Measurements from ENCODE around the gene DOCK7. TPM values are rescaled to one million over a fixed set of nuclear protein-coding genes. Genes with fewer than 3 reads are reported as not detected.

DOCK7 gene
- total and polyA plus RNA-seq, 2 of the 13 experiments (the other 11 are each of a cell fraction or from before 2014, with no cell fraction given): 45.7 to 67.2 TPM

DNA sequence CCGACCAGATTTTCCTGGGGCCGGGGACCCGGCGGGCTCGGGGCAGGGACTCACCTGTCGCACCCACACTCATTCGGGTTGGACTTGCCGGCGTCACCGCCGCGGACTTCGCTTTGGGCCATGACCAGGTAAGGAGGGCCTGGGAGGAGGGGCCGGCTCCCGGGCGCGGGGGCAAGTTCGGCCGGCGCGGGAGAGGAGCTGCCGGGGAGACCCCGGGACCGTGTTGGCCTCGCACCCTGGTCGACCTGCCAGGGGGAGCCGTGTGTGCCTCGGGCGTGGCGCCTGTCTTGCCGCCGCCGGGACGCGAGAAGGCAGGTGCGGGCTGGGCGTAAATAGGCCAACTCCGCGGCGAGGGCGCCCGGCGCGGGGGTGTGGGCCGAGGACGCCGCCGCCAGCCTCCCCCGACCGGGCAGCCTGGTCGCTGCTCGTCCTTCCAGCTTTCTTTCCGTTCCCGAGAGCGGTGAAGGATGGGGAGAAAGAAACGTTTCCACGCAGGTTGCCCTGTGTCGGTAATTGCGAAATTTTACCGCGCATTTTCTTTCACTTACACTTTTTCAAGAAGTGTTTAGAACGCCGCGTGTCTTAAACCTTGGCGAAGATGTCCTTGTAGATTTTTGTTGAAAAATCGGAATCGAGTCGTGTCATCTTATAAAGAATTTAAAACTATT lies 250.8 kb downstream of the DOCK7 start (continued):
- TF ChIP-seq, protein P1, sequence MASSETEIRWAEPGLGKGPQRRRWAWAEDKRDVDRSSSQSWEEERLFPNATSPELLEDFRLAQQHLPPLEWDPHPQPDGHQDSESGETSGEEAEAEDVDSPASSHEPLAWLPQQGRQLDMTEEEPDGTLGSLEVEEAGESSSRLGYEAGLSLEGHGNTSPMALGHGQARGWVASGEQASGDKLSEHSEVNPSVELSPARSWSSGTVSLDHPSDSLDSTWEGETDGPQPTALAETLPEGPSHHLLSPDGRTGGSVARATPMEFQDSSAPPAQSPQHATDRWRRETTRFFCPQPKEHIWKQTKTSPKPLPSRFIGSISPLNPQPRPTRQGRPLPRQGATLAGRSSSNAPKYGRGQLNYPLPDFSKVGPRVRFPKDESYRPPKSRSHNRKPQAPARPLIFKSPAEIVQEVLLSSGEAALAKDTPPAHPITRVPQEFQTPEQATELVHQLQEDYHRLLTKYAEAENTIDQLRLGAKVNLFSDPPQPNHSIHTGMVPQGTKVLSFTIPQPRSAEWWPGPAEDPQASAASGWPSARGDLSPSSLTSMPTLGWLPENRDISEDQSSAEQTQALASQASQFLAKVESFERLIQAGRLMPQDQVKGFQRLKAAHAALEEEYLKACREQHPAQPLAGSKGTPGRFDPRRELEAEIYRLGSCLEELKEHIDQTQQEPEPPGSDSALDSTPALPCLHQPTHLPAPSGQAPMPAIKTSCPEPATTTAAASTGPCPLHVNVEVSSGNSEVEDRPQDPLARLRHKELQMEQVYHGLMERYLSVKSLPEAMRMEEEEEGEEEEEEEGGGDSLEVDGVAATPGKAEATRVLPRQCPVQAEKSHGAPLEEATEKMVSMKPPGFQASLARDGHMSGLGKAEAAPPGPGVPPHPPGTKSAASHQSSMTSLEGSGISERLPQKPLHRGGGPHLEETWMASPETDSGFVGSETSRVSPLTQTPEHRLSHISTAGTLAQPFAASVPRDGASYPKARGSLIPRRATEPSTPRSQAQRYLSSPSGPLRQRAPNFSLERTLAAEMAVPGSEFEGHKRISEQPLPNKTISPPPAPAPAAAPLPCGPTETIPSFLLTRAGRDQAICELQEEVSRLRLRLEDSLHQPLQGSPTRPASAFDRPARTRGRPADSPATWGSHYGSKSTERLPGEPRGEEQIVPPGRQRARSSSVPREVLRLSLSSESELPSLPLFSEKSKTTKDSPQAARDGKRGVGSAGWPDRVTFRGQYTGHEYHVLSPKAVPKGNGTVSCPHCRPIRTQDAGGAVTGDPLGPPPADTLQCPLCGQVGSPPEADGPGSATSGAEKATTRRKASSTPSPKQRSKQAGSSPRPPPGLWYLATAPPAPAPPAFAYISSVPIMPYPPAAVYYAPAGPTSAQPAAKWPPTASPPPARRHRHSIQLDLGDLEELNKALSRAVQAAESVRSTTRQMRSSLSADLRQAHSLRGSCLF (CRISPR knock-in tag; IDR thresholded peaks at IDR 0.05; ENCODE audit: borderline replicate concordance): no peak
- TF ChIP-seq HNRNPL (IDR thresholded peaks at IDR 0.05; ENCODE audit: low read depth, low read length) (no peak), KDM3A (CRISPR knock-in tag; IDR thresholded peaks at IDR 0.05; ENCODE audit: low read depth) (no peak), ZNF782 (CRISPR knock-in tag; IDR thresholded peaks at IDR 0.05; ENCODE audit: borderline replicate concordance) (no peak), PRMT3 (CRISPR knock-in tag; IDR thresholded peaks at IDR 0.05; ENCODE audit: borderline replicate concordance, low read depth) (0 out of 2 replicates have a peak, but pooled peaks have one; percentile 10), CAMTA2 (CRISPR knock-in tag; IDR thresholded peaks at IDR 0.05; ENCODE audit: borderline replicate concordance) (no peak), AGO2 (optimal IDR thresholded peaks at IDR 0.05; ENCODE audit: low read depth, low read length) (peak; percentile 93)
- TF ChIP-seq, protein P2, sequence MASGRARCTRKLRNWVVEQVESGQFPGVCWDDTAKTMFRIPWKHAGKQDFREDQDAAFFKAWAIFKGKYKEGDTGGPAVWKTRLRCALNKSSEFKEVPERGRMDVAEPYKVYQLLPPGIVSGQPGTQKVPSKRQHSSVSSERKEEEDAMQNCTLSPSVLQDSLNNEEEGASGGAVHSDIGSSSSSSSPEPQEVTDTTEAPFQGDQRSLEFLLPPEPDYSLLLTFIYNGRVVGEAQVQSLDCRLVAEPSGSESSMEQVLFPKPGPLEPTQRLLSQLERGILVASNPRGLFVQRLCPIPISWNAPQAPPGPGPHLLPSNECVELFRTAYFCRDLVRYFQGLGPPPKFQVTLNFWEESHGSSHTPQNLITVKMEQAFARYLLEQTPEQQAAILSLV (CRISPR knock-in tag; IDR thresholded peaks at IDR 0.05; ENCODE audit: borderline replicate concordance): no peak
- TF ChIP-seq, protein P3, sequence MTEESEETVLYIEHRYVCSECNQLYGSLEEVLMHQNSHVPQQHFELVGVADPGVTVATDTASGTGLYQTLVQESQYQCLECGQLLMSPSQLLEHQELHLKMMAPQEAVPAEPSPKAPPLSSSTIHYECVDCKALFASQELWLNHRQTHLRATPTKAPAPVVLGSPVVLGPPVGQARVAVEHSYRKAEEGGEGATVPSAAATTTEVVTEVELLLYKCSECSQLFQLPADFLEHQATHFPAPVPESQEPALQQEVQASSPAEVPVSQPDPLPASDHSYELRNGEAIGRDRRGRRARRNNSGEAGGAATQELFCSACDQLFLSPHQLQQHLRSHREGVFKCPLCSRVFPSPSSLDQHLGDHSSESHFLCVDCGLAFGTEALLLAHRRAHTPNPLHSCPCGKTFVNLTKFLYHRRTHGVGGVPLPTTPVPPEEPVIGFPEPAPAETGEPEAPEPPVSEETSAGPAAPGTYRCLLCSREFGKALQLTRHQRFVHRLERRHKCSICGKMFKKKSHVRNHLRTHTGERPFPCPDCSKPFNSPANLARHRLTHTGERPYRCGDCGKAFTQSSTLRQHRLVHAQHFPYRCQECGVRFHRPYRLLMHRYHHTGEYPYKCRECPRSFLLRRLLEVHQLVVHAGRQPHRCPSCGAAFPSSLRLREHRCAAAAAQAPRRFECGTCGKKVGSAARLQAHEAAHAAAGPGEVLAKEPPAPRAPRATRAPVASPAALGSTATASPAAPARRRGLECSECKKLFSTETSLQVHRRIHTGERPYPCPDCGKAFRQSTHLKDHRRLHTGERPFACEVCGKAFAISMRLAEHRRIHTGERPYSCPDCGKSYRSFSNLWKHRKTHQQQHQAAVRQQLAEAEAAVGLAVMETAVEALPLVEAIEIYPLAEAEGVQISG (CRISPR knock-in tag; IDR thresholded peaks at IDR 0.05): no peak
- TF ChIP-seq, protein P4, sequence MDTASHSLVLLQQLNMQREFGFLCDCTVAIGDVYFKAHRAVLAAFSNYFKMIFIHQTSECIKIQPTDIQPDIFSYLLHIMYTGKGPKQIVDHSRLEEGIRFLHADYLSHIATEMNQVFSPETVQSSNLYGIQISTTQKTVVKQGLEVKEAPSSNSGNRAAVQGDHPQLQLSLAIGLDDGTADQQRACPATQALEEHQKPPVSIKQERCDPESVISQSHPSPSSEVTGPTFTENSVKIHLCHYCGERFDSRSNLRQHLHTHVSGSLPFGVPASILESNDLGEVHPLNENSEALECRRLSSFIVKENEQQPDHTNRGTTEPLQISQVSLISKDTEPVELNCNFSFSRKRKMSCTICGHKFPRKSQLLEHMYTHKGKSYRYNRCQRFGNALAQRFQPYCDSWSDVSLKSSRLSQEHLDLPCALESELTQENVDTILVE (CRISPR knock-in tag; IDR thresholded peaks at IDR 0.05): no peak
- TF ChIP-seq, protein P5, sequence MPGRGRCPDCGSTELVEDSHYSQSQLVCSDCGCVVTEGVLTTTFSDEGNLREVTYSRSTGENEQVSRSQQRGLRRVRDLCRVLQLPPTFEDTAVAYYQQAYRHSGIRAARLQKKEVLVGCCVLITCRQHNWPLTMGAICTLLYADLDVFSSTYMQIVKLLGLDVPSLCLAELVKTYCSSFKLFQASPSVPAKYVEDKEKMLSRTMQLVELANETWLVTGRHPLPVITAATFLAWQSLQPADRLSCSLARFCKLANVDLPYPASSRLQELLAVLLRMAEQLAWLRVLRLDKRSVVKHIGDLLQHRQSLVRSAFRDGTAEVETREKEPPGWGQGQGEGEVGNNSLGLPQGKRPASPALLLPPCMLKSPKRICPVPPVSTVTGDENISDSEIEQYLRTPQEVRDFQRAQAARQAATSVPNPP (CRISPR knock-in tag; IDR thresholded peaks at IDR 0.05): no peak
- TF ChIP-seq, protein P6, sequence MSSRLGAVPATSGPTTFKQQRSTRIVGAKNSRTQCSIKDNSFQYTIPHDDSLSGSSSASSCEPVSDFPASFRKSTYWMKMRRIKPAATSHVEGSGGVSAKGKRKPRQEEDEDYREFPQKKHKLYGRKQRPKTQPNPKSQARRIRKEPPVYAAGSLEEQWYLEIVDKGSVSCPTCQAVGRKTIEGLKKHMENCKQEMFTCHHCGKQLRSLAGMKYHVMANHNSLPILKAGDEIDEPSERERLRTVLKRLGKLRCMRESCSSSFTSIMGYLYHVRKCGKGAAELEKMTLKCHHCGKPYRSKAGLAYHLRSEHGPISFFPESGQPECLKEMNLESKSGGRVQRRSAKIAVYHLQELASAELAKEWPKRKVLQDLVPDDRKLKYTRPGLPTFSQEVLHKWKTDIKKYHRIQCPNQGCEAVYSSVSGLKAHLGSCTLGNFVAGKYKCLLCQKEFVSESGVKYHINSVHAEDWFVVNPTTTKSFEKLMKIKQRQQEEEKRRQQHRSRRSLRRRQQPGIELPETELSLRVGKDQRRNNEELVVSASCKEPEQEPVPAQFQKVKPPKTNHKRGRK (CRISPR knock-in tag; IDR thresholded peaks at IDR 0.05): no peak

All from HepG2 (cell line).